ENCODE measurements around the gene CHST14. TPM values are rescaled to one million over a fixed set of nuclear protein-coding genes. Genes with fewer than 3 reads are reported as not detected.

Gene CHST14
- total RNA-seq, 1 experiment from 2014 or later = 30.2 TPM

Other genes with a start within 250 kb of the CHST14 start
- gene PAK6, start 231.9 kb upstream of the CHST14 start, total RNA-seq (2014; rRNA removed; shearing (Covaris generic)) = 0.05 and 0.09 TPM in 2 replicates
- gene ANKRD63, start 187.9 kb upstream of the CHST14 start, total RNA-seq (2014; rRNA removed; shearing (Covaris generic)) = 11.4 and 13.6 TPM in 2 replicates
- gene PLCB2, start 163.0 kb upstream of the CHST14 start, total RNA-seq (2014; rRNA removed; shearing (Covaris generic)) = 34.8 and 61.9 TPM in 2 replicates
- gene INAFM2, start 147.3 kb upstream of the CHST14 start, total RNA-seq (2014; rRNA removed; shearing (Covaris generic)) = 89.8 and 101 TPM in 2 replicates
- gene CCDC9B, start 130.0 kb upstream of the CHST14 start, total RNA-seq (2014; rRNA removed; shearing (Covaris generic)) = 29.5 and 39.0 TPM in 2 replicates
- gene PHGR1, start 120.0 kb upstream of the CHST14 start, total RNA-seq (2014; rRNA removed; shearing (Covaris generic)) = not detected in 2 replicates
- 0.21 and 0.28 TPM in 2 replicates for gene DISP2, start 112.8 kb upstream of the CHST14 start, total RNA-seq (2014; rRNA removed; shearing (Covaris generic))
- 63.7 and 96.6 TPM in 2 replicates for gene KNSTRN, start 88.3 kb upstream of the CHST14 start, total RNA-seq (2014; rRNA removed; shearing (Covaris generic))
- gene IVD, start 65.2 kb upstream of the CHST14 start, total RNA-seq (2014; rRNA removed; shearing (Covaris generic)) = 22.3 and 25.3 TPM in 2 replicates
- 8.4 and 11.4 TPM in 2 replicates for gene BAHD1, start 30.0 kb upstream of the CHST14 start, total RNA-seq (2014; rRNA removed; shearing (Covaris generic))
- 20.2 and 24.4 TPM in 2 replicates for gene CCDC32, start 94.1 kb downstream of the CHST14 start, total RNA-seq (2014; rRNA removed; shearing (Covaris generic))
- 16.4 and 25.9 TPM in 2 replicates for gene RPUSD2, start 98.3 kb downstream of the CHST14 start, total RNA-seq (2014; rRNA removed; shearing (Covaris generic))
- 83.2 and 88.4 TPM in 2 replicates for gene KNL1, start 123.3 kb downstream of the CHST14 start, total RNA-seq (2014; rRNA removed; shearing (Covaris generic))
- 32.3 and 33.3 TPM in 2 replicates for gene RAD51, start 224.2 kb downstream of the CHST14 start, total RNA-seq (2014; rRNA removed; shearing (Covaris generic))